ENCODE data around the gene FNDC10. TPM values are rescaled to one million over a fixed set of nuclear protein-coding genes. Genes with fewer than 3 reads are reported as not detected.

The FNDC10 gene
- total RNA-seq, 2 donors from 2014 or later: 2.9 to 4.2 TPM

DNA sequence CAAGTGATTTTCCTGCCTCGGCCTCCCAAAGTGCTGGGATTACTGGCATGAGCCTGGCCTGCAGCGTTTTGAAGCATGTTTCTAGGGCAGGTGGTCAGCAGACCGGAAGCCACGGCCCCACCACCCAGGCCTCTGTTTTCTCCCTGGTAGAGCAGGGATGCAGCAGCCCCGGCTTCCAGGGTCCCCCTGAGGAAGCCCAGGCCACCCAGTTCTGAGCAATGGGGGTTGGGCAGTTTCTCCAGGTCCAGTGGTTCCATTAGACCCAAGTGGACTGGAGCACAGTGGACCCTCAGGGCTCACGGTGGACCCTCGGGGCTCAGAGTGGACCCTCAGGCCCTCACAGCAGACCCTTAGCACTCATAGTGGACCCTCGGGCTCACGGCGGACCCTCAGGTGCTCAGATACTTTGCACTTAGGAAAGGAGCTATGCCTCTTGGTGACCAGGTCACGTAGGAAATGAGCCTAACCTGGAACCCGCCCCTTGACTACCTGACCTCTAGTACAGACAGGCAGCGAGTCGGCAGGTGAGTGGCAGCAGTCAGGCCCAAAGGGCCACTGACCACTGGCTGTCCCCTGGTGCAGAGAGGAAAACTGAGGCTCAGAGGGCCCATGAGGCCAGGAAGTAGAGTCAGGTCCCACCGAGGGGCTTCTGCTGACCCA is 4.6 kb upstream of the FNDC10 start:
- no peak for TF ChIP-seq CTCF (IDR thresholded peaks at IDR 0.05)
- Histone ChIP-seq H3K9me3 (no peaks in the 10 kb centered on the region), H3K27me3 (peaks cover 11% of the 10 kb centered on the region), H3K9ac (ENCODE audit: low read depth in 2 of 2, low read length in 2 of 2) (no peak overlapping the region), H3K27ac (no peak overlapping the region), H3K4me1 (no peaks in the 10 kb centered on the region), H3K4me3 (no peak overlapping the region), H3K36me3 (no peaks in the 10 kb centered on the region)
- intact Hi-C loops (cut with DNase I): no loop called here
- no peak for DNase-seq

GRCh38 chr1:1603671-1604373 is 3.9 kb upstream of the FNDC10 start:
- intact Hi-C loops (cut with DNase I): no loop called here
- Histone ChIP-seq H3K9ac (ENCODE audit: low read depth in 2 of 2, low read length in 2 of 2) (no peak overlapping the region), H3K4me1 (peaks cover 4% of the 10 kb centered on the region), H3K27me3 (peaks cover 17% of the 10 kb centered on the region), H3K4me3 (no peak overlapping the region), H3K27ac (no peak overlapping the region), H3K9me3 (no peaks in the 10 kb centered on the region), H3K36me3 (no peaks in the 10 kb centered on the region)
- no peak for TF ChIP-seq CTCF (IDR thresholded peaks at IDR 0.05)
- no peak for DNase-seq

DNA sequence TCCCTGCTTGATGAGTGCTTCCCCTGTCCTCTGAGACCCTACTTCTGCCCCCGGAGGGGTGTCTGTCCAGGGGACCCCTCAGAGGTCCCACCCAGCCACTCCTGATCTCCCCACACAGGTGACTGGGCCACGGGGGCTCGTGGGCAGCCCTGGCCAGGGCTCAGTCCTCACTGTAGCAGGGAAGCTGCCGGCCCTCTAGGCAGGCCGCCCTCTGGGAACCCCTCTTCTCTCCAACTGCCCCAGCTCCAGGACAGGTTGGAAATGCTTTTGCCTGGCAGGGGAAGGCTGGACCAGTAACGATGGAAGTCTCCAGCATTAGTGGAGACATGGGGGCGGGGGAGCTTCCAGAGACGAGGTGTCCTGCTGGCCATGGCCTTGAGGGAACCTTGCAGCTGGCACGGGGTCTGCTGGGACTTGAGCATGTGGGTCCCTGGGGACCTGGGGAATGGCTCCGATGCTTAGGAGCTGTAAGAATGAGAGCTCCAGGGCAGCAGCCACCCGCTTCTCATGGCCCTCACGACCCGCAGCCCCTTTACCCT is 3.1 kb upstream of the FNDC10 start:
- Histone ChIP-seq H3K9me3 (no peaks in the 10 kb centered on the region), H3K4me1 (peaks cover 4% of the 10 kb centered on the region), H3K27me3 (peaks cover 24% of the 10 kb centered on the region), H3K9ac (ENCODE audit: low read depth in 2 of 2, low read length in 2 of 2) (no peak overlapping the region), H3K4me3 (no peak overlapping the region), H3K36me3 (no peaks in the 10 kb centered on the region), H3K27ac (no peak overlapping the region)
- no peak for DNase-seq
- intact Hi-C loops (cut with DNase I): no loop called here
- TF ChIP-seq CTCF (IDR thresholded peaks at IDR 0.05): no peak

- H3K9me3 ChIP-seq: no peaks in the 10 kb centered on the region
- H3K36me3 ChIP-seq: no peaks in the 10 kb centered on the region
- H3K9ac ChIP-seq (ENCODE audit: low read depth in 2 of 2, low read length in 2 of 2): no peak overlapping the region
- H3K4me1 ChIP-seq: peaks cover 4% of the 10 kb centered on the region
- intact Hi-C loops (cut with DNase I): no loop called here
- H3K27ac ChIP-seq: no peak overlapping the region
- H3K4me3 ChIP-seq: no peak overlapping the region
- no peak for DNase-seq
- no peak for TF ChIP-seq CTCF (IDR thresholded peaks at IDR 0.05)
- peaks cover 24% of the 10 kb centered on the region for H3K27me3 ChIP-seq
Measured at GRCh38 chr1:1602304-1602967, 2.5 kb upstream of the FNDC10 start.

DNA sequence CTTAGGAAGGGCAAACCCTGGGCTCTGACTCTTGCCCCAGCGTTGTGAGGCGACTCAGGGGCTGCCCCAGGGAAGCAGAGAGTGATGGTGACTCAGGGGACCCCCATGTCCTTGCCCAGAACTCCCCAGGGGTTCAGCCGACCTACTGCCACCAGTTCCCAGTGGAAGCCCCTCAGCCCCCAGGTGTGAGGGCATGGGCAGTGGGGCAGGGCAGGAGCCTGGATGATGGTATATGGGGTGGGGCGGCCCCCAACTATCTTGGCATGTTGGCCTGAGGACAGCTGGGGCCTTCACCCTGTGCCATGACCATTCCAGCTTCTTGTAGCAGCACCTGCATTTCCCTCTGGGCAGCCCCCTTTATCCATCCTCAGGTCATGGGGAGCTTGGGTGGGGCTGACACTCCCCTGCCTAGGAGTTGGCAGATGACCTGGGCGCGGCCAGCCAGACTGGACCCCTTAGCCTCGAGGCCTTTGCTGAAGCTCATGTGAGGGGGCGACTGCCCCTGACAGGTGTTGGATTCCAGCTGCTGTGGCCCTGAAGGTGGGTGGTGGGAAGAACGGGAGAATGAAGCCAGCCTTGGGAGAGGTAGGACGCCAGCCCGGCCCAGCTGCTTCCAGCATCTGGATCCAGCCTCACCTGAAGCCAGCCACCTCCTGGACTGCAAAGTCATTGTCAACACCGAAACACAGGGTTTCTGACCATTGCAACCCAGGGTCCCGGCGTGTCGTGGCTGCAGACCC is 1.8 kb upstream of the FNDC10 start:
- peaks cover 27% of the 10 kb centered on the region for H3K27me3 ChIP-seq
- no peak for DNase-seq
- peaks cover 4% of the 10 kb centered on the region for H3K4me1 ChIP-seq
- no peak overlapping the region for H3K27ac ChIP-seq
- TF ChIP-seq CTCF (IDR thresholded peaks at IDR 0.05): no peak
- intact Hi-C loops (cut with DNase I): no loop called here
- no peak overlapping the region for H3K4me3 ChIP-seq
- H3K36me3 ChIP-seq: no peaks in the 10 kb centered on the region
- no peak overlapping the region for H3K9ac ChIP-seq (ENCODE audit: low read depth in 2 of 2, low read length in 2 of 2)
- no peaks in the 10 kb centered on the region for H3K9me3 ChIP-seq
